ENCODE data around the gene PCSK6. TPM values are rescaled to one million over a fixed set of nuclear protein-coding genes. Genes with fewer than 3 reads are reported as not detected.

The PCSK6 gene
- total and polyA plus RNA-seq, 7 donors, result 8.3 to 32.7 (median 13.3) TPM

DNA sequence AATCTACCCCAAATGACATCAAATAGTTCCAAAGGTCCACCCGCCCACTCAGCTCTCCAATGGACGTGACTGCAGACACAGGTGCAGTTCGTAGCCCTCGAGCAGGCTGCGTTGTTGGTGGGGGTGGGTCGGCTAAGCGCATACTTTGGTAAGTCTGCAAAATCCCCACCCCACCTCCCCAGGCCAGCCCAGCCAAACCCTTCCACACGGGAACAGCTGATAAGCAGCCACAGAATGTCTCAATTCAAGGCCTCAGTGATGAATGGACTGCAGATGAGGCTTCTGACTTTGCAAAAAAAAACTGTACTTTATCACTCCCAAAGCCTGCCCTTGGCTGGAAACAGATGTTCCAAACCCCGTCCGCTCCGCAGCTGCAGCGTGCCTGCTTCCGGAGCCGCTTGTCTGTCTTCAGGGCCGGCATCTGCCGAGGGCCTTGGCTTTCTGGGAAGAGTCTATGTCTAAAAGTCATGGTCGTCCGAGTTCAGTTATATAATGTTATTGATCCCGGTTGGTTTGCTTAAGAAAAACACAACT, 38.2 kb downstream of the PCSK6 start:
- DNase-seq (peak; percentile 76 to 79), ATAC-seq (peak in 3 of 4 donors; percentile 16 to 34 (median 27))
- H3K27ac ChIP-seq, result peak overlapping the region; percentile 62
- no peaks in the 10 kb centered on the region for H3K27me3 ChIP-seq (ENCODE audit: insufficient read depth in 3 of 3, low read length in 2 of 3)
- H3K4me1 ChIP-seq, result peaks cover 42% of the 10 kb centered on the region
- H3K4me3 ChIP-seq, result peak overlapping the region; percentile 44
- 20 to 32% (median 25%) methylated on average over 19 of the region's 19 CpGs for WGBS, 3 donors
- no peaks in the 10 kb centered on the region for H3K9me3 ChIP-seq
- H3K36me3 ChIP-seq (ENCODE audit: insufficient read depth in 1 of 2, low read depth in 1 of 2), result no peaks in the 10 kb centered on the region
- intact Hi-C loops (cut with DNase I), result no loop called here
- no peak for TF ChIP-seq CTCF (IDR thresholded peaks at IDR 0.05)

GRCh38 chr15:101450403-101451265, 38.9 kb downstream of the PCSK6 start:
- TF ChIP-seq CTCF (IDR thresholded peaks at IDR 0.05), result no peak
- Histone ChIP-seq H3K4me3 (no peak overlapping the region), H3K27me3 (ENCODE audit: insufficient read depth in 3 of 3, low read length in 2 of 3) (no peaks in the 10 kb centered on the region), H3K9me3 (no peaks in the 10 kb centered on the region), H3K27ac (peak overlapping the region; percentile 62), H3K36me3 (ENCODE audit: insufficient read depth in 1 of 2, low read depth in 1 of 2) (no peaks in the 10 kb centered on the region), H3K4me1 (peaks cover 42% of the 10 kb centered on the region)
- intact Hi-C loops (cut with DNase I), result no loop called here
- 69 to 78% (median 71%) methylated on average over 18 of the region's 18 CpGs for WGBS, 3 donors
- DNase-seq (no peak), ATAC-seq (no peak)

GRCh38 chr15:101449471-101450402, 39.8 kb downstream of the PCSK6 start:
- peaks cover 38% of the 10 kb centered on the region for H3K4me1 ChIP-seq
- no peak overlapping the region for H3K27ac ChIP-seq
- no peak overlapping the region for H3K4me3 ChIP-seq
- no peaks in the 10 kb centered on the region for H3K27me3 ChIP-seq (ENCODE audit: insufficient read depth in 3 of 3, low read length in 2 of 3)
- no peaks in the 10 kb centered on the region for H3K36me3 ChIP-seq (ENCODE audit: insufficient read depth in 1 of 2, low read depth in 1 of 2)
- 89 to 94% (median 90%) methylated on average over 21 of the region's 21 CpGs for WGBS, 3 donors
- ATAC-seq (no peak), DNase-seq (peak in 1 of 2 donors; percentile 50)
- intact Hi-C loops (cut with DNase I), result loop anchor here in 1 of 2 donors (5.0 kb wide), 2 partner anchors 53 to 168 kb away; no protein-coding TSS in a partner anchor
- no peak for TF ChIP-seq CTCF (IDR thresholded peaks at IDR 0.05)
- H3K9me3 ChIP-seq, result no peaks in the 10 kb centered on the region

DNA sequence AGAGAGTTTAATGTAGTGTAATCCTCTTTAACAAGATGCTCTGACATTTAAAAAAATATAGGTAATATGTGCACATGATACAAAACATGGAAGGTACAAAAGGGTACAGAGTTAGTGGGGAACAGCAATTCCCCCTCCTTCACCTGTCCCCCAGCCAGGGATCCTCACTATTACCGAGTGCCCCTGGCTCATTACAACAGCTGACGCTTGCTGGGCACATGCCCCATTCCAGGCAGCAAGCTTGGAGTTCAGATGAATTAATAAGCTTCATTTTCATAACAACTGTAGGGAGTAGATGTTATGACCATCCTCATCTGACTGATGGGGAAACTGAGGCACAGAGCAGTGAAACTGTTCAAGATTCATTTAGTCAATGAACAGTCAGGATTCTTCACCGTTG, 41.2 kb downstream of the PCSK6 start:
- TF ChIP-seq CTCF (IDR thresholded peaks at IDR 0.05), result no peak
- peaks cover 38% of the 10 kb centered on the region for H3K4me1 ChIP-seq
- intact Hi-C loops (cut with DNase I), result loop anchor here in 1 of 2 donors (5.0 kb wide), 2 partner anchors 54 to 169 kb away; no protein-coding TSS in a partner anchor
- no peaks in the 10 kb centered on the region for H3K36me3 ChIP-seq (ENCODE audit: insufficient read depth in 1 of 2, low read depth in 1 of 2)
- no peak overlapping the region for H3K27ac ChIP-seq
- H3K9me3 ChIP-seq, result no peaks in the 10 kb centered on the region
- H3K27me3 ChIP-seq (ENCODE audit: insufficient read depth in 3 of 3, low read length in 2 of 3), result no peaks in the 10 kb centered on the region
- WGBS, 3 donors, result 65 to 84% (median 73%) methylated on average over 3 of the region's 3 CpGs
- ATAC-seq (no peak), DNase-seq (no peak)
- no peak overlapping the region for H3K4me3 ChIP-seq
